IPS DF 19.7 (cell line): ENCODE results near the gene SLC12A7.
"Not testable (repeated sequence)": the region's sequence is repeated elsewhere in the genome, so short reads cannot be mapped to it uniquely, and the experiment has no call there.

Experiments used
- DNase-seq: peaks from one replicate; pipeline ENCODE4 v3.0.0-alpha.2; 2013; ENCODE audit warnings: low read depth, low spot score

SLC12A7 gene

GRCh38 chr5:1111727-1112289, at the start of gene SLC12A7:
SLC12A7 (minus strand) TSS chr5:1112063; CDS start chr5:1111991, 72 bp downstream.
- no peak for DNase-seq

DNA sequence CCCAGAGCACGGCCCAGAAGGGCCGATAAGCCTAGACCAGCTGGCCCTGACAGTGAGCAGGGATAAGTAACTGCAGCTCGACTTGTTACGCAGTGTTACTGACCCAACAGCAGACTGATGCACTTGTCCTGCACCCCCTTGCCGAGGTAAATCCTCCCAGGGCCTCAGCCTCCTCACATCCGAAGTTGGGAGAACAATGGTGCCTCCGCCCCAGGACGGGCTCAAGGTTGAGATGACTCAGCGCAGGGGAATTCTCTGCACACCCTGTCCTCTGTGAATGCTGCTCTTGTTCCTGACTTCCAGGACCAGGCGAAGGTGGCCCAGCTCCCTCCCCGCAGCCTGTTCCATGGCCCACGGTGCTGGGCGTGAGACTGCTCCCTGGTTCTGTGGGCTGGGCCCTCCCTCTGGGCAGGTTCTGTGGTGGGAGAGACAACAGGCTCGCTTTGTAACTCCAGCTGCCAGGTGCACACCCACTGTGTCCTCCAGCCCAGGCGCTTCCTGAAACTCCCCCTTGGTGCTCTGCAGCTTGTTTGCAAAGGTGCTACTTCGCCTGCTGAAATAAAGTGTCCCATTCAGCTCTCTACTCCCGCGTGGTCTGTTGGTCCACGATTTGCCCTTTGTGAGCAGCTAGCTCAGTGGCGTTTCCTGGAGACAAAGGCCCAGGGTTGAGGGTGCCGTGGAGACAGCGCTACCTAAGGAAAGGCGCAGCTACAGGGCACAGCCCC, 49.4 kb upstream of the SLC12A7 start:
- no peak for DNase-seq

DNA sequence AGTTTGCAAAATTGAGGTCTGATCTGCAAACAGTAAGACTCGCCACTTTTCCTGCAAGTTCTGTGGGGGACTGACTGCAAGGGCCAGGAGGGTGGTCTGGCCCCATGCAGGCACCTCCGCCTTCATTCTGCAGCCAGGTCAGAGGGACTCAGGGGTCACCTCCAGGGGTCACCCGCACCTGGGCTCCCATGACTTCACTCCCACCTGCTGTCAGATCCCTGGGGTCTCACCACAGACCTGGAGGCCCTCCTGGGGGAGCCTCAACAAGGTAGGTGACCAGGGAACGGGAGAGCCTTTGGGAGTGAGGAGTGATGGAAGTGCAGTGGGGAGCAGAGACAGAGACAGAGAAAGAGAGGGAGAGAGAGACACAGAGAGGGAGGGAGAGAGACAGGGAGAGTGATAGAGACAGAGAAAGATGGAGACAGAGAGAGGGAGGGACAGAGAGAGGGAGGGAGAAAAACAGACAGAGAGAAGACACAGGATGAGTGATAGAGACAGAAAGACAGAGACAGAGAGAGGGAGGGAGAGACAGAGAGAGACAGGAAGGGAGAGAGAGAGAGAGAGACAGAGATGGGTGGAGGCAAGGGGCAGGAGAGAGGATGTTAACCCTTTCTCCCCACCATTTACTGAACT, 48.0 kb upstream of the SLC12A7 start:
- DNase-seq, result no peak

- DNase-seq, result no peak
Measured at GRCh38 chr5:1159341-1159675, 47.4 kb upstream of the SLC12A7 start.

- DNase-seq, result no peak
Measured at GRCh38 chr5:1158647-1159340, 46.9 kb upstream of the SLC12A7 start.

DNA sequence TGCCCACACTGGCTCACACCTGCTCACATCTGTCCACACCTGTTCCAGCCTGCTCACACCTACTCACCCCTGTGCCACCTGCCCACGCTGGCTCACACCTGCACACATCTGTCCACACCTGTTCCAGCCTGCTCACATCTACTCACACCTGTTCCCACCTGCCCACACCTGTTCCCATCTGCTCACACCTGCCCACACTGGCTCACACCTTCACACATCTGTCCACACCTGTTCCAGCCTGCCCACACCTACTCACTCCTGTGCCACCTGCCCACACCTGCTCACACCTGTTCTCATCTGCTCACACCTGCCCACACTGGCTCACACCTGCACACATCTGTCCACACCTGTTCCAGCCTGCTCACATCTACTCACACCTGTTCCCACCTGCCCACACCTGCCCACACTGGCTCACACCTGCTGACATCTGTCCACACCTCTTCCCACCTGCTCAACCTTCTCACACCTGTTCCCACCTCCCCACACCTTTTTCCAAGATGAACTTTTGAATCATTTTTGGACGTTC, 45.7 kb upstream of the SLC12A7 start:
- not testable (repeated sequence) for DNase-seq

- no peak for DNase-seq
Measured at GRCh38 chr5:1156754-1157460, 45.0 kb upstream of the SLC12A7 start.

GRCh38 chr5:1156033-1156753, 44.3 kb upstream of the SLC12A7 start:
- DNase-seq, result no peak

DNA sequence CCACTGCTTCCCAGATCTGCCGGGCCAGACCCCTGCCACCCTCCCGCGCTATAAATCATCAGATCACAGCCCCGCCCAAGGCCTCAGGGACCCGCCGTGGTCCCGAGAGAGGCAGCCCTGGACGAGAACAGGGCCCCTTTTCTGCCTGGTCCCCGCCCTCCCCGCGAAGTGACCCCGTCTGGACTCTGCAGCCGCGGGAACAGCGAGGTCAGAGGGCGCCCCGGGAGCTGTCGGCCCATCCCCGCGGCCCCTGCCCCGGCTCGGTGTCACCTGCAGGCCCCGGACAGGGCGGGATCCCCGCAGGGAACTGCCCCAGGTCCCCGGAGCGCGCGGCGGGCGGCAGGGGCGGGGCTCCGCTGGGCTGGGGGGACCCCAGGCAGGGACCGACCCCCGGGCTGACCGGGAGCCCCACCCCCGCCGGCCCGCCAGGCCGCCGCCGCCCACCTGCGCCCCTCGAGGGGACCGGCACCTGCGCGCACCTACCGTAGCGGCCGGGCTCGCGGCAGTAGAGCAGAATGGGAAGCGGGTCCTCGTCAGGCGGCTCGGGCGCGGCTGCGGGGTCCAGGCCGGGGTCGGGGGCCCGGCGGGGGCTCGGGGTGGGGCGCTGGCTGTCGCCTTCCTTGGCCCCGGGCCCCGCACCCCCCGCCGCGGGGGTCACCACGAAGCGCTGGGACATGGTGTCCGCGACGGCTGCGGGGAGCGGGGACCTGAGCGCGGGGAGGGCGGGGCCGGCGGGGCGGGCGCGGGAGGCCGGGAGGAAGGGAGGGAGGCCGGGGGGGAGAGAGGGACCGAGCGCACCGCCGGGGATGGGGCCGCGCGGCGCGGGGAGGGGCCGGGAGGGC, 43.5 kb upstream of the SLC12A7 start:
- DNase-seq, result no peak

DNA sequence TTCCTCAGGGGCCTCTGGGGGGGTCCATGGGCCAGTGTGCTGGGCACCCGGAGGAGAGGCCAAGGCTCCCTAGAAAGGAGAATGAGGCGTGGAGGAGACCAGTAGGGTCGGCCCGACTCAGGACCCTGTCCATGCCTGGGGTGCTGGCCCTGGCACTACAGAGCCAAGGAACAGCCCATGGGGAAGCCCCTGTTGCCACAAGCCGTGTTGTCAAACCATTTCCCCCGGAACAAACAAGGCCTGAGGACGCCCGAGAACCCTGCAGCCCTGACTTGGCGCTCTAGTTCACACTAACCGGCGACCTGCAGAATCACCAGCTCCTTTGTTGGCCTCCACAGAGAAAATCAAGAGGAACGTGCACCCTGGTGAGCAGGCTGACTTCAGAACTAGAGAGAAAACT, 41.6 kb upstream of the SLC12A7 start:
- no peak for DNase-seq

DNA sequence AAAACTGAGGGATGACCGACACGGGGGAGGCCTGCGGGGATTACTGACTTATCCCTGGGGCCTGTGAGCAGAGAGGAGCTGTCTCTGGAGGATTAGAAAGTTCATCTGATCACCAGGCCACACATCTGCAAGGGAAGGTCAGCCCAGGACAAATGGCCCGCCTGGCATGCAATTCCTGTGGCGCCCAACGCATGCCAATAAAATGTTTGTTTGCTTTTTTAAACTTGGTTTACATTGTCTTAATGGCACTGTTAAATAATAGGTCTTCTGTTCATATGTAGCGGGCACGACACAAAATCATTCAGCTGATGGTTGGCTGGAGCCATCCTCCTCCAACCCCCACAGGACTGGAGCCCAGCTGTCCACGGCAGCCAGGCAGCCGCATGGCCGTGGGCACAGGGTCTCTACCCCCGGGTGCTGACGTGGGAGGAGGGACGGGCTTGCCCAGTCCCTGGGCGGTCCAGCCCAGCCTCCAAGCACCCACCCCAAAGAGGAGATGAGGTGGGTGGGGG, 41.0 kb upstream of the SLC12A7 start:
- no peak for DNase-seq

DNA sequence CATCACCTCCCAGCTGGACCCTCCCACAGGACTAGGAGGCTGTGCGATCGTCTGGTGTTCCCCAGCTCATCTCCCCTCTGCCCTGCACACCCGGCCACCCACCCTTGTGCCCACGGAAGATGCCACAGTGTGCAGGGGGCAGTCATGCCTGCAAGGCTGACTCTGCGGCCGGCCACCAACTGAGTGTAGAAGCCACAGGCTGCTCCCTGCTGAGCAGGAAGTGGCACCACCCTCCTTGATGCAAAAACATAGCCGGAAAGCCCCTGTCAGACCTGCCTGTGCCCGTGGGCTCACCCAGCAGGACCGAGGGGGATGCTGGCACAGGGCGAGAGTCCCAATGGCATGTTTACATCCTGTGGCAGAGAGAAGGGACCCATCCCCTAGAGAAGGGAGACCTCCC, 40.3 kb upstream of the SLC12A7 start:
- no peak for DNase-seq

- no peak for DNase-seq
Measured at GRCh38 chr5:1151316-1151715, 39.5 kb upstream of the SLC12A7 start.

DNA sequence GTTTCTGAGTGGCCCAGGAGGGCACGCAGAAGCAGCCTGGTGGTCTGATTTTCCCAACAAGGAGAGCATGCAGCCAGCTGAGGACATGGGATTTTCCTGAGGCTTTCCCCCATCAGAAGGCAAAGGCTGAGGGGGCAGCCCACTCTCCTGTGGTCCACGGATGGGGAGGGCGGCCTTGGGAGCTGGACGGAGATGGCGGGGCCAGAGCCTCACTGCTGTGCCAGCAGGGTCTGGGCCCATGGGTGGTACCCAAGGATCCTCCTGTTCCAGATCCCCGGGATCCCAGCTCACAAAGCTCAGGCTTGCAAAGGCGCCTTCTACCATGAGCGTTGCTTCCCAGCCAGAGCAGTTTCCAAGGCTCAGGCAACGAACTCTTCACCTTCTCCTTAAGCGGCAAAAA, 39.0 kb upstream of the SLC12A7 start:
- DNase-seq, result no peak

DNA sequence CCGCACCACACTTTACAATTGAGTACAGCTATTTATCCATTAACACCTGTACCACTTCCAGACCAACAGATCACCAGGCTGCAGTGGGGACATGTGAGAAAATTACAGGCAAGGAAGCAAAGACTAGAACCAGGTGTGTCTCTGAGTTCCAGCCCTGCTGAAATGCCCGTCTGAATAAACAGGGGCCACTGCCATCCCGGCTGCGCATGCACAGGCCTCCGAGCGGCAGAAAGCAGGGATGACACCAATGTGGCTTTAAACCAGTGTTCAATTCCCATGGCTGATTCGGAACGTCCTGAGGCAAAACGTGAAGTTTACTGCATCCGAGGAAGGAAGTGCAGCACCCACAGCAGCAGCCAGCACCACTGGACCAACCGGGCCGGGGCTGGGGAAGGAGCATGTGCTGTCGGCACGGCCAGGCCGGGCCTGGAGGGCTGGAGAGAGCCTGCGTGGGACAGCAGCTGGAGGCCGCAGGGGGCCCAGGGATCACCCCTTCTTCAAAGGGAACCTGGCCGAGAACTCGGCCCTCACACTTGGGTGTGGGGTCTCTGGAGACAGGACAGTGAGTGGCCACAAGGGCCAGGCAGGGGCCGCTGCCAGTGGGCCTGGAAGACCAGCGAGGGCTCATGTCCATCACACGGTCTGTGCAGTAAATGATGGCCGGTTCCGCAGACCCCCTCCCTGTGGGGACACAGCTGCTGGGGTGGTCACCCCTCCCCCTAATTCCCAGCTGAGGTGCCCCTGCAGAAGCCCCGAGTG, 33.0 kb upstream of the SLC12A7 start:
- DNase-seq, result no peak

- no peak for DNase-seq
Measured at GRCh38 chr5:1144089-1144488, 32.2 kb upstream of the SLC12A7 start.

DNA sequence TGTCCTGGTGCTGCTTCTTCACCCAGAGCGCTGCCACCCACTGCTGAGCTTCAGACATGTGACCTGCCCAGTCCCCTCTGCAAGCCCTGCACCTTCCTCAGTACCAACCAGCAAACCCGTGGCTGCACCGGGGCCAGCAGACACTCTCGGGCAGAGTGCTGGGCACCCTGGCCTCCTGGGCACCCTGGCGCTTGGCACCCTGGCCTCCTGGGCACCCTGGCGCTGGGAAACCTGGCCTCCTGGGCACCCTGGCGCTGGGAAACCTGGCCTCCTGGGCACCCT, 31.7 kb upstream of the SLC12A7 start:
- DNase-seq, result no peak

DNA sequence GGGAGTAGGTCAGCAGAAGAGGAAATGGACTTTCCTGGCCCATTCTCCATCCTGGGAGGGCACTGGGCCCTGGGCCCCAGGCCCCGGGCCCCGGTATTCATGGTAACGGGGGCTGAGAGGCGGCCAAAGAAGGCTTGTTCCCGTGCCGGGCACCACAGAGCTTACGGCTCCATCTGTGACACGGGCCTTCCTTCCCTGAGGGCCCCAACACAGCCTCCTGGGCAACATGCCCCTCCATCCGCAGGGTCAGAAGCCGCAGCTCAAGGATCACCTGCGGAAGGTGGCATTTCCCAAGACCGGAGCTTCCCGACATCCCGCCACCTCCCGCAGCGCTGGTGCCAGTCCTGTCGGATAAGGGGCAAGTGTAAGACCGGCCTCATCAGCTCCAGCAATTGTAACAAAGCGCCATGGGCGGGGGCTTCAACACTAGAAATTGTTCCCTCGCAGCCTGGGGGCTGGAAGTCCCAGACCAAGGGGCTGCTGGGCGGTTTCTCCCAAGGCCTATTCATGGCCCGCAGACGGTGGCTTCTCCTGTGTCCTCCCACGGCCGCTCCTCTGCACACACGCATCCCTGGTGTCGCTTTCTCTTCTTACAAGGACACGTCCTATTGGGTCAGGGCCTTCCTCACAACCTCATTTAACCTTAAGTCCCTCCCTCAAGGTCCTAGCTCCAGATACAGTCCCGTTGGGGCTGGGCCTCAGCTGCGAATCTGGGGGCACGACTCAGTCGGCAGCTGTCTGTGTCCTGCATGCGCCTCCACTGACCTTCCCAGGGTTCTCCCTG, 31.2 kb upstream of the SLC12A7 start:
- DNase-seq, result no peak

- no peak for DNase-seq
Measured at GRCh38 chr5:1141834-1142233, 30.0 kb upstream of the SLC12A7 start.
